ENCODE data around the gene COL10A1.

DNA sequence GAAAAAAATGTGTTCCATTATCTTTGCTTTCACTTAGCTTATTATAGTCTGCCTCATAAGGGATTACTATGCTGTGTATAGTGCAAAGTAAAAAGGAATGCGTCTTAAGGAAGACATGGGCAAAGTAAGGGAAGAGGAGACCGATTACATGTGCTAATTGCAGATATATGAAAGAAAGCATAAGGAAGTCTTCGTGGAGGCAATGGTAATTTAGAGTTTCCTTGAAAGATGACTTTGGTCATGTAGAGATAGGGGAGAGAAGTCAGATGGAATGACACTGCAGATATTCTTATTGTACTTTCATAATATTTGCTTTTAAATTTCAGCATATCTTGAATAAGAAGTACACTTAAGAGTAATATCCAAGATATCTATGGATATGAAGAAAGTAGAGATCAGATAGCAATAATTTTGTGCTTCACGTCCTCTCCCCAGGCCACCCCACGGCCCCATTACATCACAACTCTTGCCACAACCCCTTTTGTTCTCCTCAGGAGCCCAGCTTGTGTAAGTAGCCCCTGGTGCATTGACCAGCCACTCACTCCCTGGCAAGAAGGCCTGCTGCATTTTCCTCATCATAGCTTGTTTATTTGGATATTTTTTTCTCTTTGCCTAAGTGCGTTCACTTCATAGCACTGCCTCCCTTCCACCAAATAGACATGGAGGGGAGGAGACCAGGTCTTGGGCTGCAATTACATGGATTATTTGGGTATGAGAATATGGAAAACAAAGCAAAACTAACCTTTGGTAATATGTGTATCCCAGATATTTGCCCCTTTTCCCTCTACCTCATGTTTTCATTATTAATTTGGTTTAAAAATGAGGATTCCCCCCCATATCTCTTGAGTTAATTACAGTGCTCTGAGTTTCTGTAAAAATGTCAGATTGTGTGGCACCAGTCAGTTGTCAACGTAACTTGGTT is 30.7 kb upstream of the COL10A1 start:
- TF ChIP-seq POLR2AphosphoS5 (IDR thresholded peaks at IDR 0.05; ENCODE audit: low read depth, low read length) (no peak), TAF1 (IDR thresholded peaks at IDR 0.05; ENCODE audit: borderline replicate concordance, low read depth, low read length) (no peak)

Data from GM12892 (cell line).